Cardiac muscle cell (in vitro differentiated cells and primary cell): ENCODE measurements around the gene GTF3C5. TPM values are rescaled to one million over a fixed set of nuclear protein-coding genes. Genes with fewer than 3 reads are reported as not detected.
A peak's percentile ranks its signal among the peaks of the same experiment; 100 is the strongest.
"Not testable (repeated sequence)": the region's sequence is repeated elsewhere in the genome, so short reads cannot be mapped to it uniquely, and the experiment has no call there.

Source experiments
- DNase-seq, 2 donors: peaks; one replicate each; pipeline versions ENCODE4 v3.0.0 to v3.0.0-alpha.2; 2010 to 2017; ENCODE audit warnings: low read depth in 1 of 2, low spot score in 1 of 2
- H3K27ac ChIP-seq: fragments of 200-600 bp; sonication (generic); 2 replicates; pipeline ENCODE4 v1.5.1; 2016
- H3K27me3 ChIP-seq: fragments of 200-600 bp; sonication (generic); 2 replicates; pipeline ENCODE4 v1.6.0; 2016; ENCODE audit warnings: control low read depth
- H3K36me3 ChIP-seq: fragments of 200-600 bp; sonication (generic); 2 replicates; pipeline ENCODE4 v1.5.1; 2016; ENCODE audit warnings: control low read depth
- H3K4me1 ChIP-seq: fragments of 200-600 bp; sonication (generic); 2 replicates; pipeline ENCODE4 v1.8.1; 2017; ENCODE audit warnings: low read depth, mild to moderate bottlenecking, mixed run types
- H3K4me3 ChIP-seq: fragments of 200-600 bp; sonication (generic); 2 replicates; pipeline ENCODE4 v1.5.1; 2016; ENCODE audit warnings: mild to moderate bottlenecking
- H3K9me3 ChIP-seq: fragments of 200-600 bp; sonication (generic); 2 replicates; pipeline ENCODE4 v1.5.1; 2017; ENCODE audit warnings: low read depth, mild to moderate bottlenecking, control low read depth
- CTCF ChIP-seq: IDR thresholded peaks from 2 replicates; pipeline ENCODE4 v1.5.1; 2012; ENCODE audit warnings: low read depth, mild to moderate bottlenecking, low read length
- polyA plus RNA-seq: library from polyadenylated mRNA; unstranded; fragments of >200 nt; fragmentation: Nextera tagmentation; extraction: Ambion mirVana; gene quantifications from 2 replicates; pipeline ENCODE4 v1.2.1, GENCODE V29; 2016
- total RNA-seq: library from RNA; depleted of rRNA; stranded (reverse); fragments of >200 nt; gene quantifications from 2 replicates; pipeline ENCODE4 v1.2.3, GENCODE V29; 2016

Gene GTF3C5
- total and polyA plus RNA-seq, 2 experiments from 2014 or later, result 84.0 to 99.5 TPM

GRCh38 chr9:133060417-133060841, 29.6 kb downstream of the GTF3C5 start:
- H3K9me3 ChIP-seq, result no peaks in the 10 kb centered on the region
- DNase-seq, result peak; percentile 9 to 12
- no peak overlapping the region for H3K4me3 ChIP-seq
- H3K27ac ChIP-seq, result peak overlapping the region; percentile 64
- peaks cover 15% of the 10 kb centered on the region for H3K36me3 ChIP-seq
- peaks cover 18% of the 10 kb centered on the region for H3K4me1 ChIP-seq
- TF ChIP-seq CTCF, result no peak
- no peaks in the 10 kb centered on the region for H3K27me3 ChIP-seq

- not testable (repeated sequence) for DNase-seq, H3K4me3 ChIP-seq, H3K9me3 ChIP-seq, H3K27me3 ChIP-seq, H3K36me3 ChIP-seq
- Histone ChIP-seq H3K4me1 (peaks cover 18% of the 10 kb centered on the region), H3K27ac (peak overlapping the region; percentile 74)
Observed at GRCh38 chr9:133061019-133061763, 30.4 kb downstream of the GTF3C5 start.

- DNase-seq, H3K9me3 ChIP-seq, H3K4me3 ChIP-seq, H3K27me3 ChIP-seq, H3K36me3 ChIP-seq: not testable (repeated sequence)
- Histone ChIP-seq H3K4me1 (peaks cover 18% of the 10 kb centered on the region), H3K27ac (peak within 1 kb of the TSS; percentile 74)
Observed at GRCh38 chr9:133061764-133062145, 31.0 kb downstream of the GTF3C5 start, which contains the start of gene CEL. TSS of gene CEL (plus strand) at chr9:133061981. CDS start at chr9:133062003, 22 bp downstream.

GRCh38 chr9:133062569-133062968, 31.8 kb downstream of the GTF3C5 start:
- H3K27me3 ChIP-seq, H3K36me3 ChIP-seq, DNase-seq, H3K27ac ChIP-seq, H3K9me3 ChIP-seq, H3K4me3 ChIP-seq: not testable (repeated sequence)
- peaks cover 18% of the 10 kb centered on the region for H3K4me1 ChIP-seq

- no peak overlapping the region for H3K4me3 ChIP-seq
- no peaks in the 10 kb centered on the region for H3K9me3 ChIP-seq
- H3K4me1 ChIP-seq, result peaks cover 18% of the 10 kb centered on the region
- no peak for TF ChIP-seq CTCF
- peaks cover under 1% of the 10 kb centered on the region for H3K36me3 ChIP-seq
- no peak overlapping the region for H3K27ac ChIP-seq
- no peaks in the 10 kb centered on the region for H3K27me3 ChIP-seq
- DNase-seq, result no peak
Observed at GRCh38 chr9:133063159-133063499, 32.3 kb downstream of the GTF3C5 start.

- no peak overlapping the region for H3K4me3 ChIP-seq
- H3K4me1 ChIP-seq, result peaks cover 18% of the 10 kb centered on the region
- H3K27ac ChIP-seq, result no peak overlapping the region
- H3K36me3 ChIP-seq, result no peaks in the 10 kb centered on the region
- no peak for TF ChIP-seq CTCF
- DNase-seq, result no peak
- H3K9me3 ChIP-seq, result no peaks in the 10 kb centered on the region
- no peaks in the 10 kb centered on the region for H3K27me3 ChIP-seq
Observed at GRCh38 chr9:133063500-133064231, 32.9 kb downstream of the GTF3C5 start.
